ENCODE results near the gene PSAPL1. TPM values are rescaled to one million over a fixed set of nuclear protein-coding genes. Genes with fewer than 3 reads are reported as not detected.

PSAPL1 gene
- total RNA-seq, 1 experiment from 2014 or later = not detected

DNA sequence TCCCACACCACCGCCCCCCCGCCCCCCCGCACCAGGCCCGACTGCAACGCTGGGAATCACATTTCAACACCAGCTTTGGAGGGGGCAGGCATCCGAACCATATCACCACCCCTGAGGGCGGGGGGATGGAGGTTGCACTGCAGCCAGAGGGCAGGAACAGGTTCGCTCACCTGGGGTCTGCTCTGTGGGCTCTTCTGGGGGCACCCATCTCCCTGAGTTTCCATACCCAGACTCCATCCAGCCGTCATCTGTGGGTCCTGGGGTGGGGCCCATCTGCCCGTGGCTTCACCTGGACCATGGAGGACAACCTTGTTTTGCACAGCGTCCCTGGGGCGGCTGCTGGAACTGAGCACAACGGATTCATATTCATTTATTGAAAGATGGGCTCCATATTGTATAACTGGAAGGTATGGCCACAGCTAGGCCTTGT lies 6.9 kb downstream of the PSAPL1 start (continued):
- TF ChIP-seq, protein P1, sequence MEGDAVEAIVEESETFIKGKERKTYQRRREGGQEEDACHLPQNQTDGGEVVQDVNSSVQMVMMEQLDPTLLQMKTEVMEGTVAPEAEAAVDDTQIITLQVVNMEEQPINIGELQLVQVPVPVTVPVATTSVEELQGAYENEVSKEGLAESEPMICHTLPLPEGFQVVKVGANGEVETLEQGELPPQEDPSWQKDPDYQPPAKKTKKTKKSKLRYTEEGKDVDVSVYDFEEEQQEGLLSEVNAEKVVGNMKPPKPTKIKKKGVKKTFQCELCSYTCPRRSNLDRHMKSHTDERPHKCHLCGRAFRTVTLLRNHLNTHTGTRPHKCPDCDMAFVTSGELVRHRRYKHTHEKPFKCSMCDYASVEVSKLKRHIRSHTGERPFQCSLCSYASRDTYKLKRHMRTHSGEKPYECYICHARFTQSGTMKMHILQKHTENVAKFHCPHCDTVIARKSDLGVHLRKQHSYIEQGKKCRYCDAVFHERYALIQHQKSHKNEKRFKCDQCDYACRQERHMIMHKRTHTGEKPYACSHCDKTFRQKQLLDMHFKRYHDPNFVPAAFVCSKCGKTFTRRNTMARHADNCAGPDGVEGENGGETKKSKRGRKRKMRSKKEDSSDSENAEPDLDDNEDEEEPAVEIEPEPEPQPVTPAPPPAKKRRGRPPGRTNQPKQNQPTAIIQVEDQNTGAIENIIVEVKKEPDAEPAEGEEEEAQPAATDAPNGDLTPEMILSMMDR (IDR thresholded peaks at IDR 0.05) = no peak
- TF ChIP-seq, protein P2, sequence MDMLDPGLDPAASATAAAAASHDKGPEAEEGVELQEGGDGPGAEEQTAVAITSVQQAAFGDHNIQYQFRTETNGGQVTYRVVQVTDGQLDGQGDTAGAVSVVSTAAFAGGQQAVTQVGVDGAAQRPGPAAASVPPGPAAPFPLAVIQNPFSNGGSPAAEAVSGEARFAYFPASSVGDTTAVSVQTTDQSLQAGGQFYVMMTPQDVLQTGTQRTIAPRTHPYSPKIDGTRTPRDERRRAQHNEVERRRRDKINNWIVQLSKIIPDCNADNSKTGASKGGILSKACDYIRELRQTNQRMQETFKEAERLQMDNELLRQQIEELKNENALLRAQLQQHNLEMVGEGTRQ (CRISPR knock-in tag; IDR thresholded peaks at IDR 0.05) = no peak
- no peak for TF ChIP-seq ZNF219 (CRISPR knock-in tag; IDR thresholded peaks at IDR 0.05; ENCODE audit: borderline replicate concordance)
- no peak for TF ChIP-seq RORB (CRISPR knock-in tag; IDR thresholded peaks at IDR 0.05)
- no peak for TF ChIP-seq GTF2I (CRISPR knock-in tag; conservative IDR thresholded peaks at IDR 0.05)
- no peak for TF ChIP-seq TP53 (CRISPR knock-in tag; IDR thresholded peaks at IDR 0.05)
- TF ChIP-seq, protein P3, sequence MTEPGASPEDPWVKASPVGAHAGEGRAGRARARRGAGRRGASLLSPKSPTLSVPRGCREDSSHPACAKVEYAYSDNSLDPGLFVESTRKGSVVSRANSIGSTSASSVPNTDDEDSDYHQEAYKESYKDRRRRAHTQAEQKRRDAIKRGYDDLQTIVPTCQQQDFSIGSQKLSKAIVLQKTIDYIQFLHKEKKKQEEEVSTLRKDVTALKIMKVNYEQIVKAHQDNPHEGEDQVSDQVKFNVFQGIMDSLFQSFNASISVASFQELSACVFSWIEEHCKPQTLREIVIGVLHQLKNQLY (CRISPR knock-in tag; IDR thresholded peaks at IDR 0.05) = no peak
- no peak for TF ChIP-seq ZNF423 (CRISPR knock-in tag; IDR thresholded peaks at IDR 0.05)
- TF ChIP-seq NR2C2 (CRISPR knock-in tag; IDR thresholded peaks at IDR 0.05) = no peak
- no peak for TF ChIP-seq SP1 (CRISPR knock-in tag; conservative IDR thresholded peaks at IDR 0.05)

DNA sequence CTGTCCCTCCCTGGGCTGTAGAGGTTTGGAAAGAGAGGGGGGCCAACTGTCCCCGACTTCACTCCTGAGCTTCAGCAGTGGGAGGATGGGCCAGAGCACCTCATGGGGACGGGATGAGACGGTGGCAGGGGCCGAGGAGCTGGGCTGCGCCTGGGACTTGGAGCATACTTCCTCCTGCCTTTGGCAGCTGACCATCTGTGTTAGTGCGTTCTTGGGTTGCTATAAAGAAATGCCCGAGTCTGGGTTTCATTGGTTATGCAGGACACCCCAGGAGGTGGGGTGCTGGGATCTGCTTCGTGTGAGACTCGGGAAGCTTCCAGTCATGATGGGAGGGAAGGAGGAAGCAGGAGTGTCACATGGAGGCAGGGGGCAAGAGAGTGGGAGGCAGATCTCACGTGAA lies 7.4 kb downstream of the PSAPL1 start:
- ATAC-seq (no peak), DNase-seq (ENCODE audit: low spot score) (peak; percentile 9)
- POLR2A ChIA-PET = no interaction called here
- Mint-ChIP-seq H3K4me3 (no peak overlapping the region), H3K27me3 (ENCODE audit: low read depth) (peaks cover 2% of the 10 kb centered on the region; the same call in 1 of the 2 replicates), H3K36me3 (no peaks in the 10 kb centered on the region), H3K27ac (no peak overlapping the region), H3K4me1 (peaks cover 37% of the 10 kb centered on the region), H3K9me3 (no peaks in the 10 kb centered on the region)
- CTCF ChIA-PET = interaction anchor here (1.4 kb wide), 1 partner anchor 189 kb away, joined by 3 read pairs; no protein-coding TSS in a partner anchor
- TF ChIP-seq TP53 (CRISPR knock-in tag; IDR thresholded peaks at IDR 0.05) (no peak), MXD4 (CRISPR knock-in tag; IDR thresholded peaks at IDR 0.05; ENCODE audit: borderline replicate concordance) (no peak), GABPB1 (CRISPR knock-in tag; IDR thresholded peaks at IDR 0.05) (no peak), ESRRA (CRISPR knock-in tag; IDR thresholded peaks at IDR 0.05; ENCODE audit: borderline replicate concordance) (no peak), JUN (CRISPR knock-in tag; IDR thresholded peaks at IDR 0.05) (no peak), ETV6 (CRISPR knock-in tag; IDR thresholded peaks at IDR 0.05) (no peak), PRRX2 (CRISPR knock-in tag; IDR thresholded peaks at IDR 0.05) (no peak), FOXP1 (CRISPR knock-in tag; IDR thresholded peaks at IDR 0.05; ENCODE audit: borderline replicate concordance) (no peak), CREM (CRISPR knock-in tag; IDR thresholded peaks at IDR 0.05) (no peak), GRHL2 (CRISPR knock-in tag; IDR thresholded peaks at IDR 0.05; ENCODE audit: insufficient replicate concordance, severe bottlenecking) (no peak), ZNF423 (CRISPR knock-in tag; IDR thresholded peaks at IDR 0.05) (no peak), FOXK1 (CRISPR knock-in tag; IDR thresholded peaks at IDR 0.05) (no peak)
- TF ChIP-seq, protein P4, sequence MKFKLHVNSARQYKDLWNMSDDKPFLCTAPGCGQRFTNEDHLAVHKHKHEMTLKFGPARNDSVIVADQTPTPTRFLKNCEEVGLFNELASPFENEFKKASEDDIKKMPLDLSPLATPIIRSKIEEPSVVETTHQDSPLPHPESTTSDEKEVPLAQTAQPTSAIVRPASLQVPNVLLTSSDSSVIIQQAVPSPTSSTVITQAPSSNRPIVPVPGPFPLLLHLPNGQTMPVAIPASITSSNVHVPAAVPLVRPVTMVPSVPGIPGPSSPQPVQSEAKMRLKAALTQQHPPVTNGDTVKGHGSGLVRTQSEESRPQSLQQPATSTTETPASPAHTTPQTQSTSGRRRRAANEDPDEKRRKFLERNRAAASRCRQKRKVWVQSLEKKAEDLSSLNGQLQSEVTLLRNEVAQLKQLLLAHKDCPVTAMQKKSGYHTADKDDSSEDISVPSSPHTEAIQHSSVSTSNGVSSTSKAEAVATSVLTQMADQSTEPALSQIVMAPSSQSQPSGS (CRISPR knock-in tag; IDR thresholded peaks at IDR 0.05; ENCODE audit: borderline replicate concordance, low read depth) = no peak
- TF ChIP-seq, protein P5, sequence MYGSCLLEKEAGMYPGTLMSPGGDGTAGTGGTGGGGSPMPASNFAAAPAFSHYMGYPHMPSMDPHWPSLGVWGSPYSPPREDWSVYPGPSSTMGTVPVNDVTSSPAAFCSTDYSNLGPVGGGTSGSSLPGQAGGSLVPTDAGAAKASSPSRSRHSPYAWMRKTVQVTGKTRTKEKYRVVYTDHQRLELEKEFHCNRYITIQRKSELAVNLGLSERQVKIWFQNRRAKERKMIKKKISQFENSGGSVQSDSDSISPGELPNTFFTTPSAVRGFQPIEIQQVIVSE (CRISPR knock-in tag; IDR thresholded peaks at IDR 0.05; ENCODE audit: borderline replicate concordance) = no peak
- TF ChIP-seq, protein P6, sequence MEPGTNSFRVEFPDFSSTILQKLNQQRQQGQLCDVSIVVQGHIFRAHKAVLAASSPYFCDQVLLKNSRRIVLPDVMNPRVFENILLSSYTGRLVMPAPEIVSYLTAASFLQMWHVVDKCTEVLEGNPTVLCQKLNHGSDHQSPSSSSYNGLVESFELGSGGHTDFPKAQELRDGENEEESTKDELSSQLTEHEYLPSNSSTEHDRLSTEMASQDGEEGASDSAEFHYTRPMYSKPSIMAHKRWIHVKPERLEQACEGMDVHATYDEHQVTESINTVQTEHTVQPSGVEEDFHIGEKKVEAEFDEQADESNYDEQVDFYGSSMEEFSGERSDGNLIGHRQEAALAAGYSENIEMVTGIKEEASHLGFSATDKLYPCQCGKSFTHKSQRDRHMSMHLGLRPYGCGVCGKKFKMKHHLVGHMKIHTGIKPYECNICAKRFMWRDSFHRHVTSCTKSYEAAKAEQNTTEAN (CRISPR knock-in tag; IDR thresholded peaks at IDR 0.05) = no peak
- TF ChIP-seq, protein P7, sequence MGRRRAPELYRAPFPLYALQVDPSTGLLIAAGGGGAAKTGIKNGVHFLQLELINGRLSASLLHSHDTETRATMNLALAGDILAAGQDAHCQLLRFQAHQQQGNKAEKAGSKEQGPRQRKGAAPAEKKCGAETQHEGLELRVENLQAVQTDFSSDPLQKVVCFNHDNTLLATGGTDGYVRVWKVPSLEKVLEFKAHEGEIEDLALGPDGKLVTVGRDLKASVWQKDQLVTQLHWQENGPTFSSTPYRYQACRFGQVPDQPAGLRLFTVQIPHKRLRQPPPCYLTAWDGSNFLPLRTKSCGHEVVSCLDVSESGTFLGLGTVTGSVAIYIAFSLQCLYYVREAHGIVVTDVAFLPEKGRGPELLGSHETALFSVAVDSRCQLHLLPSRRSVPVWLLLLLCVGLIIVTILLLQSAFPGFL (CRISPR knock-in tag; IDR thresholded peaks at IDR 0.05; ENCODE audit: borderline replicate concordance) = no peak
- TF ChIP-seq, protein P8, sequence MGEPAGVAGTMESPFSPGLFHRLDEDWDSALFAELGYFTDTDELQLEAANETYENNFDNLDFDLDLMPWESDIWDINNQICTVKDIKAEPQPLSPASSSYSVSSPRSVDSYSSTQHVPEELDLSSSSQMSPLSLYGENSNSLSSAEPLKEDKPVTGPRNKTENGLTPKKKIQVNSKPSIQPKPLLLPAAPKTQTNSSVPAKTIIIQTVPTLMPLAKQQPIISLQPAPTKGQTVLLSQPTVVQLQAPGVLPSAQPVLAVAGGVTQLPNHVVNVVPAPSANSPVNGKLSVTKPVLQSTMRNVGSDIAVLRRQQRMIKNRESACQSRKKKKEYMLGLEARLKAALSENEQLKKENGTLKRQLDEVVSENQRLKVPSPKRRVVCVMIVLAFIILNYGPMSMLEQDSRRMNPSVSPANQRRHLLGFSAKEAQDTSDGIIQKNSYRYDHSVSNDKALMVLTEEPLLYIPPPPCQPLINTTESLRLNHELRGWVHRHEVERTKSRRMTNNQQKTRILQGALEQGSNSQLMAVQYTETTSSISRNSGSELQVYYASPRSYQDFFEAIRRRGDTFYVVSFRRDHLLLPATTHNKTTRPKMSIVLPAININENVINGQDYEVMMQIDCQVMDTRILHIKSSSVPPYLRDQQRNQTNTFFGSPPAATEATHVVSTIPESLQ (CRISPR knock-in tag; IDR thresholded peaks at IDR 0.05) = no peak
- TF ChIP-seq, protein P9, sequence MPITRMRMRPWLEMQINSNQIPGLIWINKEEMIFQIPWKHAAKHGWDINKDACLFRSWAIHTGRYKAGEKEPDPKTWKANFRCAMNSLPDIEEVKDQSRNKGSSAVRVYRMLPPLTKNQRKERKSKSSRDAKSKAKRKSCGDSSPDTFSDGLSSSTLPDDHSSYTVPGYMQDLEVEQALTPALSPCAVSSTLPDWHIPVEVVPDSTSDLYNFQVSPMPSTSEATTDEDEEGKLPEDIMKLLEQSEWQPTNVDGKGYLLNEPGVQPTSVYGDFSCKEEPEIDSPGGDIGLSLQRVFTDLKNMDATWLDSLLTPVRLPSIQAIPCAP (CRISPR knock-in tag; IDR thresholded peaks at IDR 0.05) = no peak
